ENCODE results near the gene TSPAN8. TPM values are rescaled to one million over a fixed set of nuclear protein-coding genes. Genes with fewer than 3 reads are reported as not detected.

Gene TSPAN8
- total and polyA plus RNA-seq, 2 experiments from 2014 or later = not detected

DNA sequence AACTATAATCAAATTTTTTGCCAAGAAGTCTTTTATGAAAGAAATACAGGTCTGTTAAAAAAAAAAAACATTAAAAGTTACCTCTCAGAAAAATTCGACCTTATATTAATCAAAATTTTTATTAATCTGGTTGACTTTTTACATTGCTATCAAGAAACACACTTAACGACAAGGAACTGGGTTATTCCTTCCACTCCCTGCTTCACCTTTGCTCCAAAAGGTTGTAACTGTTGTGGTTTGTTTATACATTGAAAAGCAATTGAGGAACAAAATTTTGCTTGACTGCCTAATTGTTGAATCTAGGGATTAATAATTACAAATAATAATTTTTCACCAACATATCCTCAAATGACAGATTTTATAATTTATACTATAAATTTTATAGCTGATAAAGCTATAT is 28.4 kb downstream of the TSPAN8 start:
- Histone ChIP-seq H3K4me3 (no peak overlapping the region), H3K4me2 (no peak overlapping the region), H3K79me2 (replicated peaks; ENCODE audit: insufficient read depth) (no peaks in the 10 kb centered on the region), H3K27ac (ENCODE audit: low read depth) (no peak overlapping the region), H3K4me1 (ENCODE audit: insufficient read depth) (no peaks in the 10 kb centered on the region; the same call in 1 of the 2 replicates), H2AFZ (no peak overlapping the region), H3K27me3 (ENCODE audit: insufficient read depth) (no peaks in the 10 kb centered on the region), H3K36me3 (ENCODE audit: insufficient read depth) (no peaks in the 10 kb centered on the region), H4K20me1 (replicated peaks; ENCODE audit: insufficient read depth) (no peaks in the 10 kb centered on the region), H3F3A (replicated peaks; ENCODE audit: low read depth) (no peaks in the 10 kb centered on the region), H3K9me2 (ENCODE audit: insufficient read depth) (no peaks in the 10 kb centered on the region)
- no peaks in the 10 kb centered on the region for H3K36me3 Mint-ChIP-seq (ENCODE audit: low read depth)
- TF ChIP-seq, protein P1, sequence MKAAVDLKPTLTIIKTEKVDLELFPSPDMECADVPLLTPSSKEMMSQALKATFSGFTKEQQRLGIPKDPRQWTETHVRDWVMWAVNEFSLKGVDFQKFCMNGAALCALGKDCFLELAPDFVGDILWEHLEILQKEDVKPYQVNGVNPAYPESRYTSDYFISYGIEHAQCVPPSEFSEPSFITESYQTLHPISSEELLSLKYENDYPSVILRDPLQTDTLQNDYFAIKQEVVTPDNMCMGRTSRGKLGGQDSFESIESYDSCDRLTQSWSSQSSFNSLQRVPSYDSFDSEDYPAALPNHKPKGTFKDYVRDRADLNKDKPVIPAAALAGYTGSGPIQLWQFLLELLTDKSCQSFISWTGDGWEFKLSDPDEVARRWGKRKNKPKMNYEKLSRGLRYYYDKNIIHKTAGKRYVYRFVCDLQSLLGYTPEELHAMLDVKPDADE (IDR thresholded peaks at IDR 0.05) = no peak
- TF ChIP-seq ZNF331 (CRISPR knock-in tag; IDR thresholded peaks at IDR 0.05; ENCODE audit: low read depth) (no peak), NANOG (IDR thresholded peaks at IDR 0.05; ENCODE audit: borderline replicate concordance) (no peak), EZH2phosphoT487 (IDR thresholded peaks at IDR 0.05; ENCODE audit: unreplicated experiment) (no peak), JUNB (IDR thresholded peaks at IDR 0.05; ENCODE audit: unreplicated experiment) (no peak), ZNF114 (CRISPR knock-in tag; IDR thresholded peaks at IDR 0.05) (no peak), POLR2AphosphoS5 (IDR thresholded peaks at IDR 0.05; ENCODE audit: low read depth) (no peak)
- TF ChIP-seq, protein P2, sequence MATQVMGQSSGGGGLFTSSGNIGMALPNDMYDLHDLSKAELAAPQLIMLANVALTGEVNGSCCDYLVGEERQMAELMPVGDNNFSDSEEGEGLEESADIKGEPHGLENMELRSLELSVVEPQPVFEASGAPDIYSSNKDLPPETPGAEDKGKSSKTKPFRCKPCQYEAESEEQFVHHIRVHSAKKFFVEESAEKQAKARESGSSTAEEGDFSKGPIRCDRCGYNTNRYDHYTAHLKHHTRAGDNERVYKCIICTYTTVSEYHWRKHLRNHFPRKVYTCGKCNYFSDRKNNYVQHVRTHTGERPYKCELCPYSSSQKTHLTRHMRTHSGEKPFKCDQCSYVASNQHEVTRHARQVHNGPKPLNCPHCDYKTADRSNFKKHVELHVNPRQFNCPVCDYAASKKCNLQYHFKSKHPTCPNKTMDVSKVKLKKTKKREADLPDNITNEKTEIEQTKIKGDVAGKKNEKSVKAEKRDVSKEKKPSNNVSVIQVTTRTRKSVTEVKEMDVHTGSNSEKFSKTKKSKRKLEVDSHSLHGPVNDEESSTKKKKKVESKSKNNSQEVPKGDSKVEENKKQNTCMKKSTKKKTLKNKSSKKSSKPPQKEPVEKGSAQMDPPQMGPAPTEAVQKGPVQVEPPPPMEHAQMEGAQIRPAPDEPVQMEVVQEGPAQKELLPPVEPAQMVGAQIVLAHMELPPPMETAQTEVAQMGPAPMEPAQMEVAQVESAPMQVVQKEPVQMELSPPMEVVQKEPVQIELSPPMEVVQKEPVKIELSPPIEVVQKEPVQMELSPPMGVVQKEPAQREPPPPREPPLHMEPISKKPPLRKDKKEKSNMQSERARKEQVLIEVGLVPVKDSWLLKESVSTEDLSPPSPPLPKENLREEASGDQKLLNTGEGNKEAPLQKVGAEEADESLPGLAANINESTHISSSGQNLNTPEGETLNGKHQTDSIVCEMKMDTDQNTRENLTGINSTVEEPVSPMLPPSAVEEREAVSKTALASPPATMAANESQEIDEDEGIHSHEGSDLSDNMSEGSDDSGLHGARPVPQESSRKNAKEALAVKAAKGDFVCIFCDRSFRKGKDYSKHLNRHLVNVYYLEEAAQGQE (IDR thresholded peaks at IDR 0.05; ENCODE audit: unreplicated experiment) = no peak
- TF ChIP-seq, protein P3, sequence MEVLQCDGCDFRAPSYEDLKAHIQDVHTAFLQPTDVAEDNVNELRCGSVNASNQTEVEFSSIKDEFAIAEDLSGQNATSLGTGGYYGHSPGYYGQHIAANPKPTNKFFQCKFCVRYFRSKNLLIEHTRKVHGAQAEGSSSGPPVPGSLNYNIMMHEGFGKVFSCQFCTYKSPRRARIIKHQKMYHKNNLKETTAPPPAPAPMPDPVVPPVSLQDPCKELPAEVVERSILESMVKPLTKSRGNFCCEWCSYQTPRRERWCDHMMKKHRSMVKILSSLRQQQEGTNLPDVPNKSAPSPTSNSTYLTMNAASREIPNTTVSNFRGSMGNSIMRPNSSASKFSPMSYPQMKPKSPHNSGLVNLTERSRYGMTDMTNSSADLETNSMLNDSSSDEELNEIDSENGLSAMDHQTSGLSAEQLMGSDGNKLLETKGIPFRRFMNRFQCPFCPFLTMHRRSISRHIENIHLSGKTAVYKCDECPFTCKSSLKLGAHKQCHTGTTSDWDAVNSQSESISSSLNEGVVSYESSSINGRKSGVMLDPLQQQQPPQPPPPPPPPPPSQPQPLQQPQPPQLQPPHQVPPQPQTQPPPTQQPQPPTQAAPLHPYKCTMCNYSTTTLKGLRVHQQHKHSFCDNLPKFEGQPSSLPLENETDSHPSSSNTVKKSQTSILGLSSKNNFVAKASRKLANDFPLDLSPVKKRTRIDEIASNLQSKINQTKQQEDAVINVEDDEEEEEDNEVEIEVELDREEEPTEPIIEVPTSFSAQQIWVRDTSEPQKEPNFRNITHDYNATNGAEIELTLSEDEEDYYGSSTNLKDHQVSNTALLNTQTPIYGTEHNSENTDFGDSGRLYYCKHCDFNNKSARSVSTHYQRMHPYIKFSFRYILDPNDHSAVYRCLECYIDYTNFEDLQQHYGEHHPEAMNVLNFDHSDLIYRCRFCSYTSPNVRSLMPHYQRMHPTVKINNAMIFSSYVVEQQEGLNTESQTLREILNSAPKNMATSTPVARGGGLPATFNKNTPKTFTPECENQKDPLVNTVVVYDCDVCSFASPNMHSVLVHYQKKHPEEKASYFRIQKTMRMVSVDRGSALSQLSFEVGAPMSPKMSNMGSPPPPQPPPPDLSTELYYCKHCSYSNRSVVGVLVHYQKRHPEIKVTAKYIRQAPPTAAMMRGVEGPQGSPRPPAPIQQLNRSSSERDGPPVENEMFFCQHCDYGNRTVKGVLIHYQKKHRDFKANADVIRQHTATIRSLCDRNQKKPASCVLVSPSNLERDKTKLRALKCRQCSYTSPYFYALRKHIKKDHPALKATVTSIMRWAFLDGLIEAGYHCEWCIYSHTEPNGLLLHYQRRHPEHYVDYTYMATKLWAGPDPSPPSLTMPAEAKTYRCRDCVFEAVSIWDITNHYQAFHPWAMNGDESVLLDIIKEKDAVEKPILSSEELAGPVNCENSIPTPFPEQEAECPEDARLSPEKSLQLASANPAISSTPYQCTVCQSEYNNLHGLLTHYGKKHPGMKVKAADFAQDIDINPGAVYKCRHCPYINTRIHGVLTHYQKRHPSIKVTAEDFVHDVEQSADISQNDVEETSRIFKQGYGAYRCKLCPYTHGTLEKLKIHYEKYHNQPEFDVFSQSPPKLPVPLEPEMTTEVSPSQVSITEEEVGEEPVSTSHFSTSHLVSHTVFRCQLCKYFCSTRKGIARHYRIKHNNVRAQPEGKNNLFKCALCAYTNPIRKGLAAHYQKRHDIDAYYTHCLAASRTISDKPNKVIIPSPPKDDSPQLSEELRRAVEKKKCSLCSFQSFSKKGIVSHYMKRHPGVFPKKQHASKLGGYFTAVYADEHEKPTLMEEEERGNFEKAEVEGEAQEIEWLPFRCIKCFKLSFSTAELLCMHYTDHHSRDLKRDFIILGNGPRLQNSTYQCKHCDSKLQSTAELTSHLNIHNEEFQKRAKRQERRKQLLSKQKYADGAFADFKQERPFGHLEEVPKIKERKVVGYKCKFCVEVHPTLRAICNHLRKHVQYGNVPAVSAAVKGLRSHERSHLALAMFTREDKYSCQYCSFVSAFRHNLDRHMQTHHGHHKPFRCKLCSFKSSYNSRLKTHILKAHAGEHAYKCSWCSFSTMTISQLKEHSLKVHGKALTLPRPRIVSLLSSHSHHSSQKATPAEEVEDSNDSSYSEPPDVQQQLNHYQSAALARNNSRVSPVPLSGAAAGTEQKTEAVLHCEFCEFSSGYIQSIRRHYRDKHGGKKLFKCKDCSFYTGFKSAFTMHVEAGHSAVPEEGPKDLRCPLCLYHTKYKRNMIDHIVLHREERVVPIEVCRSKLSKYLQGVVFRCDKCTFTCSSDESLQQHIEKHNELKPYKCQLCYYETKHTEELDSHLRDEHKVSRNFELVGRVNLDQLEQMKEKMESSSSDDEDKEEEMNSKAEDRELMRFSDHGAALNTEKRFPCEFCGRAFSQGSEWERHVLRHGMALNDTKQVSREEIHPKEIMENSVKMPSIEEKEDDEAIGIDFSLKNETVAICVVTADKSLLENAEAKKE (CRISPR knock-in tag; IDR thresholded peaks at IDR 0.05) = no peak
- no peak overlapping the region for H3K27ac Mint-ChIP-seq
- peaks cover 6% of the 10 kb centered on the region for H3K4me1 Mint-ChIP-seq
- no peak overlapping the region for H3K4me3 Mint-ChIP-seq
- no peaks in the 10 kb centered on the region for H3K9me3 Mint-ChIP-seq
- H3K27me3 Mint-ChIP-seq (ENCODE audit: insufficient read depth, low read depth, poor library complexity) = no peaks in the 10 kb centered on the region
- DNase-seq (ENCODE audit: low spot score) (no peak), ATAC-seq (no peak)

Measured in GM23338 (cell line).